ENCODE results near the gene ASIC5.
"Not testable (repeated sequence)": the region's sequence is repeated elsewhere in the genome, so short reads cannot be mapped to it uniquely, and the experiment has no call there.

The ASIC5 gene

GRCh38 chr4:155866177-155866576 lies at the start of gene ASIC5:
Gene ASIC5 (minus strand): TSS chr4:155866277. CDS start chr4:155866226, 51 bp downstream.
- no peak for DNase-seq

- DNase-seq, result no peak
These were observed 48.7 kb upstream of the ASIC5 start for GRCh38 chr4:155914782-155915181.

GRCh38 chr4:155911905-155912304 lies 45.8 kb upstream of the ASIC5 start:
- DNase-seq, result no peak

GRCh38 chr4:155909615-155910226 lies 43.6 kb upstream of the ASIC5 start:
- DNase-seq, result no peak

- DNase-seq, result no peak
These were observed 42.4 kb upstream of the ASIC5 start for GRCh38 chr4:155908187-155909139.

GRCh38 chr4:155907556-155907955 lies 41.5 kb upstream of the ASIC5 start:
- DNase-seq, result no peak

- DNase-seq, result no peak
These were observed 40.6 kb upstream of the ASIC5 start for GRCh38 chr4:155906554-155907247.

GRCh38 chr4:155904331-155904730 lies 38.3 kb upstream of the ASIC5 start:
- DNase-seq, result no peak

GRCh38 chr4:155903453-155903852 lies 37.4 kb upstream of the ASIC5 start, which contains the start of gene TDO2:
Gene TDO2 (plus strand): TSS chr4:155903696. CDS start chr4:155903759, 63 bp downstream.
- no peak for DNase-seq

- no peak for DNase-seq
These were observed 34.9 kb upstream of the ASIC5 start for GRCh38 chr4:155901013-155901412.

GRCh38 chr4:155900381-155900780 lies 34.3 kb upstream of the ASIC5 start:
- no peak for DNase-seq

GRCh38 chr4:155899891-155900290 lies 33.8 kb upstream of the ASIC5 start:
- DNase-seq, result no peak

- not testable (repeated sequence) for DNase-seq
These were observed 32.3 kb upstream of the ASIC5 start for GRCh38 chr4:155898371-155898770.

GRCh38 chr4:155891058-155891457 lies 25.0 kb upstream of the ASIC5 start:
- no peak for DNase-seq

- no peak for DNase-seq
These were observed 23.9 kb upstream of the ASIC5 start for GRCh38 chr4:155889946-155890345.

- no peak for DNase-seq
These were observed 23.1 kb upstream of the ASIC5 start for GRCh38 chr4:155889031-155889793.

- DNase-seq, result no peak
These were observed 21.9 kb upstream of the ASIC5 start for GRCh38 chr4:155887847-155888570.

- DNase-seq, result no peak
These were observed 21.0 kb upstream of the ASIC5 start for GRCh38 chr4:155887045-155887444.

- no peak for DNase-seq
These were observed 19.6 kb upstream of the ASIC5 start for GRCh38 chr4:155885666-155886065.

GRCh38 chr4:155883895-155884294 lies 17.8 kb upstream of the ASIC5 start:
- no peak for DNase-seq

- DNase-seq, result no peak
These were observed 15.5 kb upstream of the ASIC5 start for GRCh38 chr4:155881555-155881954.

- DNase-seq, result no peak
These were observed 13.7 kb upstream of the ASIC5 start for GRCh38 chr4:155879767-155880166.
